Transverse colon (tissue), 3 donors: ENCODE data around the gene SMAD3.

Experiments
- POLR2A ChIP-seq: fragments of 450-650 bp; IDR thresholded peaks from one replicate; pipeline ENCODE4 v1.6.1; 2016; ENCODE audit warnings: antibody characterized with exemption, mild to moderate bottlenecking, moderate library complexity
- POLR2AphosphoS5 ChIP-seq, 3 donors: sonication (generic); formaldehyde crosslinking; IDR thresholded peaks; one replicate each; pipeline ENCODE4 v1.6.1; 2016; ENCODE audit warnings: antibody characterized with exemption in 3 of 3

- TF ChIP-seq POLR2AphosphoS5 (IDR thresholded peaks at IDR 0.05) (no peak), POLR2A (no peak)
Measured at GRCh38 chr15:67227431-67227830, 162.0 kb downstream of the SMAD3 start.
